GM15510 (cell line): ENCODE results near the gene RIMS3.

Experiments used
- POLR2A ChIP-seq: IDR thresholded peaks from 3 replicates; pipeline ENCODE4 v1.6.1; 2011; ENCODE audit warnings: borderline replicate concordance; ENCODE audit not compliant: insufficient read length; ENCODE audit errors: extremely low read depth

RIMS3 gene

GRCh38 chr1:40664167-40664537 is 1.3 kb downstream of the RIMS3 start:
- TF ChIP-seq POLR2A = no peak

DNA sequence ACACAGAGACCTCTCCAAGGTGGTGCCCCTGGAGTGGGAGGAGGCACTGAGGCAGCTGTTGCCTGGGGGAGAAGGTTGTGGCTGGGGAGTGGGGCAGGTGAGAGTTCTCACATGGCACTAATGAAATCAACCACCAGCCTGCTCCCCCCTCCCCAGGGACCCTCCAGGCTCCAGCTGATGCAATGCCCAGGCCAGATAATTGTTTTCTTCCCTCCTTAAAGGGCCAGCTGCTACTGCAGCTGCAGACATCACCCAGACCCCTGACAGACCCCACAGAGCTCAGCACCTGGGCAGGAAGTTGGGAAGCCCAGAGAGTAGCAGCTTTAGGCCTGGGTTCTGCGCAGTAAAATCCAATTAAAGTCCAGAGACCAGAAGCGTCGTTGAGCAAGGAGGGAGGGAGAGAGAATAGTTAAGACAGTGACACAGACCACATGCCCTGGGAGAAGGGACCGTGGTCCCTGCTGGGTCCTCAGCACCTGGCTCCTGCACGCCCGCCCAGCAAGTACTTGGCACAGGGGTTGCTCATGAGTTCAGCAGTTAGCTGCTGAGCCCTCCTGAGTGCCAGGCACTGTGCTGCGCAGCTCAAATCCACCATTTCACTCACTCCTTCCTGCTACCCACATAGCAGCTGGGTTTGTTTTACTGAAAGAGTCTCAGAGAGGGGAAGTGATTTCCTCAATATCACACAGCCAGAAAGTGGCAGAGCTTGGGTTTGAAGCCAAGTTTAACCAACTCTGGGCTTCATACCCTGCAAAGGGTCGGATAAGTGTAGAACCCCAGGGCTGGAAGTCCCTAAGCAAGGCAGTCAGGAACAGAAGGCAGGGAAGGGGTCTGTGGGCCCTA is 1.9 kb downstream of the RIMS3 start:
- TF ChIP-seq POLR2A = no peak

- no peak for TF ChIP-seq POLR2A
These were observed 2.6 kb downstream of the RIMS3 start for GRCh38 chr1:40662864-40663263.

DNA sequence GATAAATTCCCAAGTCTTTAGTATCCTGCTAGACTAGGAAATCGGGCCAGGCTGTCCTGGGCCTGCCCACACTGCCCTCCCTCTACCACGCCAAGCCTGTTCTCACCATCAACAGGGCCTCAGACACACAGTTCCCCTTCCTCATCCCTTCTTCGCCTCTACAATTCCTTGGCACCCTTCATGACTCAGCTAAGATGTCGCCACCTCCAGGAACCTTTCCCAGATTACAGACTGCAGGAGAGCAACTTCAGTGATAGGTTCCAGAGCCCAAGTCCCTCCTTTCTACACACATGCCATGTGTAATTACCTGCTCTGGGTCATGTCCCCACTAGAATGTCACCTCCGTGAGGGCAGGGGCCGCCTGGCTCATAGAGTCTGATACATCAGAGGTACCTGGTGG is 3.3 kb downstream of the RIMS3 start:
- TF ChIP-seq POLR2A = no peak

GRCh38 chr1:40661678-40662077 is 3.8 kb downstream of the RIMS3 start:
- TF ChIP-seq POLR2A = no peak

GRCh38 chr1:40659649-40659947 is 5.9 kb downstream of the RIMS3 start:
- TF ChIP-seq POLR2A = no peak

GRCh38 chr1:40658751-40659648 is 6.5 kb downstream of the RIMS3 start:
- TF ChIP-seq POLR2A = no peak

DNA sequence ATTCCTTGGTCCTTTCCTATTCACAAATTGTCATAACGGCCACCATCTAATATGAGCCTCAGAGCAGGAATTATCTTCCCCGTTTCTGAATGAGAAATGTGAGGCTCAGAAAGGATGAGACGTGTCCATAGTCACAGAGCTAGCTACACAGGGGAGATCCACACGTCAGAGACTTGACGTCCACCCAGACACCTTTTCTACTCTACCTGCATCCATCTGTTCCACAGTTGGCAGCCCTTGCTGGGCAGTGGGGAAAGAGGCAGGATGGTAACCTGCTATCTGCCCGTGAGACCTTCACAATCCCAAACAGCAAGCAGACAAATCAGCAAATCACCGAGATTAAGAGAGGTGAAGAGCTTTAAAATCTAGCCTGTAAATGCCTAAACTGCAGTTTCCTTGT is 8.4 kb downstream of the RIMS3 start:
- no peak for TF ChIP-seq POLR2A

GRCh38 chr1:40653851-40654537 is 11.5 kb downstream of the RIMS3 start:
- TF ChIP-seq POLR2A = no peak

DNA sequence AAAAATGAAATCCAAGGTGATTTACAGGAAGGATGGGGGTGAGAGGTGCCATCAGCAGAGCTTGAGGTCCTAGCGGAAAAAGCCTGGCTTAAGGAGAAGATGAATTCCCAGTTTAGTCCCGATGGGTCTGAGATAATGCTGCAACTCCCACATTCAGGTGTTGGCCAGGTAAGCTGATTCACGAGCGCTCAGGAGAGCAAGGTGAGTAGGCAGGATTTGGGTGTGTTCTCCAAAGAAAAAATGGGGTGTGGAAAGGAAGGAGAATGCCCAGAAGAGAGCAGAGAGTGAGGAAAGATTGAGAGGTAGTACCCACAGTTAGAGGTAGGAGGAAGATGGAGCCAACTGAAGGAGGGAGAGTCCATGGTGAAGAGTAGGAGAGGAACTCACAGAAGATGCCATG is 12.5 kb downstream of the RIMS3 start:
- TF ChIP-seq POLR2A = no peak

DNA sequence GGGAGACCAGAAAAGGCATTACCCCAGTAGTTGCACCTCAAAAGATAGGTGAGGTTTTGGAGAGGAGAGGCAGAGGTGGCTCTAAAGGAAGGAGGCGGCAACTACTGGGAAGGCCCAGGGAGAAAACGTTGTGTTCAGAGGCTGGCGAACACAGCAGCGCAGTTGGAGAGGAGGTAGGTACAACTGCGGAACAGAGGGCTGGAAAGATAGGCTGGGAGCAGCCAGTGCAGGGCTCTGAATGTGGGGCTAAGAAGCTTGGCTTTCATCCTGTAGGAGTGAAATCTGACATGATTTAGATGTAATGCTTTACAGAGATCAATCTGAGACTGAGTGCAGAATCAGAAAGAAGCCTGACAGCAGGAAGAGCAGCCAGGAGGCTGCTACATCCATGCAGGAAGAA is 13.0 kb downstream of the RIMS3 start:
- no peak for TF ChIP-seq POLR2A

- no peak for TF ChIP-seq POLR2A
These were observed 14.2 kb downstream of the RIMS3 start for GRCh38 chr1:40651138-40651857.

GRCh38 chr1:40650075-40650474 is 15.4 kb downstream of the RIMS3 start:
- no peak for TF ChIP-seq POLR2A

DNA sequence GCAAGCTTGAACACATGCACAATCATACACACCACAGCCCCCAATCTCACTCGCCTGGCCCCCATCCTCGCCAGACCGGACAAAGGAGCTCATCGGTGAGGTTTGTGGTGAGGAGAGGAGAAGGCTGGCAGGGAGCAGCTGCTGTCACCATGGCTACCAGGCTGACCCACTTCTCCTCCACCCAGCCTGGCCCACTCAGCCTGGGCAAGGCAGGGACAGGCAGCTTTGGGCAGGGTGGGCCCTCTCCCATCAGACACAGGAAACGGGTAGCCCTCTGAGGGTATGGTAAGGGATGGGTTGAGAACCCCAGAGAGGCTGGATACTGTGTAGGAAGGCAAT is 15.9 kb downstream of the RIMS3 start:
- TF ChIP-seq POLR2A = no peak

GRCh38 chr1:40648928-40649591 is 16.4 kb downstream of the RIMS3 start:
- no peak for TF ChIP-seq POLR2A

DNA sequence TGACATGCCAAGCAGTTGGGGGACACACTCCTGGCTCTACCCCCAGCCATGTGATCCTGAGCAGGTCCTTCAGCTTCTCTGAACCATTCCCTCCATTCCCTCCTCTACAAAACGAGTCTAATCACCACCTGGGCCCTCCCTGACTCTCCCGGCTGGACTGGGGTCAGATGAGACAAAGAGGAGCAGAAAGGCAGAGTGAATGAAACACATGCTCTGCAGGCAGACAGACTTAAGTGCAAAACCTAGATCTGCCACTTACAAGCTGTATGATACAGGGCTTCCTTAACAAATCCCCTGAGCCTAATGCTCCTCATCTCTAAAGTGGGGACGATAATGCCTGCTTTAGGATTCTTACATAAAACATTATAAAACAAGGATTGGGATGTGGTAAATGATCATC is 17.3 kb downstream of the RIMS3 start:
- no peak for TF ChIP-seq POLR2A
